ENCODE results near the gene AP2A1. TPM values are rescaled to one million over a fixed set of nuclear protein-coding genes. Genes with fewer than 3 reads are reported as not detected.

Gene AP2A1
- total and polyA plus RNA-seq, 2 of the 13 experiments (the other 11 are each of a cell fraction or from before 2014, with no cell fraction given): 22.7 to 39.7 TPM

GRCh38 chr19:49850487-49851342 lies 83.9 kb downstream of the AP2A1 start, which contains the start of gene PTOV1 (continued):
- TF ChIP-seq ZBED4 (CRISPR knock-in tag; IDR thresholded peaks at IDR 0.05; ENCODE audit: borderline replicate concordance): peak; percentile 36; the same call in 1 of the 2 replicates
- TF ChIP-seq, protein P1, sequence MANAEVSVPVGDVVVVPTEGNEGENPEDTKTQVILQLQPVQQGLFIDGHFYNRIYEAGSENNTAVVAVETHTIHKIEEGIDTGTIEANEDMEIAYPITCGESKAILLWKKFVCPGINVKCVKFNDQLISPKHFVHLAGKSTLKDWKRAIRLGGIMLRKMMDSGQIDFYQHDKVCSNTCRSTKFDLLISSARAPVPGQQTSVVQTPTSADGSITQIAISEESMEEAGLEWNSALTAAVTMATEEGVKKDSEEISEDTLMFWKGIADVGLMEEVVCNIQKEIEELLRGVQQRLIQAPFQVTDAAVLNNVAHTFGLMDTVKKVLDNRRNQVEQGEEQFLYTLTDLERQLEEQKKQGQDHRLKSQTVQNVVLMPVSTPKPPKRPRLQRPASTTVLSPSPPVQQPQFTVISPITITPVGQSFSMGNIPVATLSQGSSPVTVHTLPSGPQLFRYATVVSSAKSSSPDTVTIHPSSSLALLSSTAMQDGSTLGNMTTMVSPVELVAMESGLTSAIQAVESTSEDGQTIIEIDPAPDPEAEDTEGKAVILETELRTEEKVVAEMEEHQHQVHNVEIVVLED (CRISPR knock-in tag; IDR thresholded peaks at IDR 0.05; ENCODE audit: borderline replicate concordance): peak; percentile 78
- TF ChIP-seq TAF1 (CRISPR knock-in tag; IDR thresholded peaks at IDR 0.05): peak; percentile 68
- peak; percentile 78 for TF ChIP-seq HOXA3 (CRISPR knock-in tag; IDR thresholded peaks at IDR 0.05)
- peak; percentile 75 for TF ChIP-seq AGO2 (optimal IDR thresholded peaks at IDR 0.05; ENCODE audit: low read depth, low read length)
- peak; percentile 79 for TF ChIP-seq POLR2G (IDR thresholded peaks at IDR 0.05; ENCODE audit: low read depth, low read length)
- no peak for TF ChIP-seq MEIS2 (CRISPR knock-in tag; IDR thresholded peaks at IDR 0.05)
- peak; percentile 84; the same call in 1 of the 2 replicates for TF ChIP-seq ZNF337 (CRISPR knock-in tag; IDR thresholded peaks at IDR 0.05; ENCODE audit: borderline replicate concordance, low read depth)
- TF ChIP-seq, protein P2, sequence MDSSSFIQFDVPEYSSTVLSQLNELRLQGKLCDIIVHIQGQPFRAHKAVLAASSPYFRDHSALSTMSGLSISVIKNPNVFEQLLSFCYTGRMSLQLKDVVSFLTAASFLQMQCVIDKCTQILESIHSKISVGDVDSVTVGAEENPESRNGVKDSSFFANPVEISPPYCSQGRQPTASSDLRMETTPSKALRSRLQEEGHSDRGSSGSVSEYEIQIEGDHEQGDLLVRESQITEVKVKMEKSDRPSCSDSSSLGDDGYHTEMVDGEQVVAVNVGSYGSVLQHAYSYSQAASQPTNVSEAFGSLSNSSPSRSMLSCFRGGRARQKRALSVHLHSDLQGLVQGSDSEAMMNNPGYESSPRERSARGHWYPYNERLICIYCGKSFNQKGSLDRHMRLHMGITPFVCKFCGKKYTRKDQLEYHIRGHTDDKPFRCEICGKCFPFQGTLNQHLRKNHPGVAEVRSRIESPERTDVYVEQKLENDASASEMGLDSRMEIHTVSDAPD (CRISPR knock-in tag; IDR thresholded peaks at IDR 0.05): no peak
- peak; percentile 26; the same call in 1 of the 3 replicates for TF ChIP-seq MXI1 (IDR thresholded peaks at IDR 0.05; ENCODE audit: borderline replicate concordance, low read depth, low read length)
- TF ChIP-seq, protein P3, sequence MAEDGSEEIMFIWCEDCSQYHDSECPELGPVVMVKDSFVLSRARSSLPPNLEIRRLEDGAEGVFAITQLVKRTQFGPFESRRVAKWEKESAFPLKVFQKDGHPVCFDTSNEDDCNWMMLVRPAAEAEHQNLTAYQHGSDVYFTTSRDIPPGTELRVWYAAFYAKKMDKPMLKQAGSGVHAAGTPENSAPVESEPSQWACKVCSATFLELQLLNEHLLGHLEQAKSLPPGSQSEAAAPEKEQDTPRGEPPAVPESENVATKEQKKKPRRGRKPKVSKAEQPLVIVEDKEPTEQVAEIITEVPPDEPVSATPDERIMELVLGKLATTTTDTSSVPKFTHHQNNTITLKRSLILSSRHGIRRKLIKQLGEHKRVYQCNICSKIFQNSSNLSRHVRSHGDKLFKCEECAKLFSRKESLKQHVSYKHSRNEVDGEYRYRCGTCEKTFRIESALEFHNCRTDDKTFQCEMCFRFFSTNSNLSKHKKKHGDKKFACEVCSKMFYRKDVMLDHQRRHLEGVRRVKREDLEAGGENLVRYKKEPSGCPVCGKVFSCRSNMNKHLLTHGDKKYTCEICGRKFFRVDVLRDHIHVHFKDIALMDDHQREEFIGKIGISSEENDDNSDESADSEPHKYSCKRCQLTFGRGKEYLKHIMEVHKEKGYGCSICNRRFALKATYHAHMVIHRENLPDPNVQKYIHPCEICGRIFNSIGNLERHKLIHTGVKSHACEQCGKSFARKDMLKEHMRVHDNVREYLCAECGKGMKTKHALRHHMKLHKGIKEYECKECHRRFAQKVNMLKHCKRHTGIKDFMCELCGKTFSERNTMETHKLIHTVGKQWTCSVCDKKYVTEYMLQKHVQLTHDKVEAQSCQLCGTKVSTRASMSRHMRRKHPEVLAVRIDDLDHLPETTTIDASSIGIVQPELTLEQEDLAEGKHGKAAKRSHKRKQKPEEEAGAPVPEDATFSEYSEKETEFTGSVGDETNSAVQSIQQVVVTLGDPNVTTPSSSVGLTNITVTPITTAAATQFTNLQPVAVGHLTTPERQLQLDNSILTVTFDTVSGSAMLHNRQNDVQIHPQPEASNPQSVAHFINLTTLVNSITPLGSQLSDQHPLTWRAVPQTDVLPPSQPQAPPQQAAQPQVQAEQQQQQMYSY (CRISPR knock-in tag; IDR thresholded peaks at IDR 0.05): 0 out of 2 replicates have a peak, but pooled peaks have one; percentile 41
- TF ChIP-seq PRMT3 (CRISPR knock-in tag; IDR thresholded peaks at IDR 0.05; ENCODE audit: borderline replicate concordance, low read depth): no peak
- peak; percentile 69 for TF ChIP-seq YY1 (IDR thresholded peaks at IDR 0.05; ENCODE audit: insufficient read depth, insufficient replicate concordance, low read depth, low read length)
- TF ChIP-seq, protein P4, sequence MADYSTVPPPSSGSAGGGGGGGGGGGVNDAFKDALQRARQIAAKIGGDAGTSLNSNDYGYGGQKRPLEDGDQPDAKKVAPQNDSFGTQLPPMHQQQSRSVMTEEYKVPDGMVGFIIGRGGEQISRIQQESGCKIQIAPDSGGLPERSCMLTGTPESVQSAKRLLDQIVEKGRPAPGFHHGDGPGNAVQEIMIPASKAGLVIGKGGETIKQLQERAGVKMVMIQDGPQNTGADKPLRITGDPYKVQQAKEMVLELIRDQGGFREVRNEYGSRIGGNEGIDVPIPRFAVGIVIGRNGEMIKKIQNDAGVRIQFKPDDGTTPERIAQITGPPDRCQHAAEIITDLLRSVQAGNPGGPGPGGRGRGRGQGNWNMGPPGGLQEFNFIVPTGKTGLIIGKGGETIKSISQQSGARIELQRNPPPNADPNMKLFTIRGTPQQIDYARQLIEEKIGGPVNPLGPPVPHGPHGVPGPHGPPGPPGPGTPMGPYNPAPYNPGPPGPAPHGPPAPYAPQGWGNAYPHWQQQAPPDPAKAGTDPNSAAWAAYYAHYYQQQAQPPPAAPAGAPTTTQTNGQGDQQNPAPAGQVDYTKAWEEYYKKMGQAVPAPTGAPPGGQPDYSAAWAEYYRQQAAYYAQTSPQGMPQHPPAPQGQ (CRISPR knock-in tag; IDR thresholded peaks at IDR 0.05; ENCODE audit: borderline replicate concordance): peak; percentile 84; the same call in 1 of the 2 replicates
